PC-9 (cell line): Measurements from ENCODE around the gene ATP13A2. TPM values are rescaled to one million over a fixed set of nuclear protein-coding genes. Genes with fewer than 3 reads are reported as not detected.

Experiments
- BruUV-seq: library from RNA; stranded (reverse); fragments of 400-500 nt; replicated peaks from 2 replicates; lab custom pipeline; 2021; lab: Mats Ljungman, UMichigan
- CTCF ChIA-PET: fragments of 300-600 bp; sonication (Branson Sonifier 250); formaldehyde crosslinking; loops from one replicate; lab custom pipeline; 2022; ENCODE audit warnings: antibody characterized with exemption; lab: Charles Lee
- POLR2A ChIA-PET: fragments of 300-600 bp; sonication (Branson Sonifier 250); formaldehyde crosslinking; loops from one replicate; lab custom pipeline; 2022; ENCODE audit warnings: antibody characterized with exemption; ENCODE audit not compliant: unreplicated experiment; lab: Charles Lee
- DNase-seq, 2 experiments: peaks; one replicate each; pipeline versions ENCODE4 v3.0.0 to v3.0.0-alpha.2; 2015 to 2022; ENCODE audit warnings: mixed read lengths in 1 of 2
- H2AFZ ChIP-seq: fragments of 200-600 bp; sonication (generic); 2 replicates; pipeline ENCODE4 v1.8.1; 2017; ENCODE audit warnings: antibody characterized with exemption
- H3F3A ChIP-seq: fragments of 200-600 bp; sonication (generic); 2 replicates; pipeline ENCODE4 v1.8.1; 2017; ENCODE audit warnings: antibody characterized with exemption, mild to moderate bottlenecking, low read depth; ENCODE audit not compliant: insufficient read depth
- H3K27ac ChIP-seq: fragments of 200-600 bp; sonication (generic); 2 replicates; pipeline ENCODE4 v1.6.1; 2016; ENCODE audit warnings: mixed run types
- H3K27me3 ChIP-seq: fragments of 200-600 bp; sonication (generic); 2 replicates; pipeline ENCODE4 v1.6.1; 2016; ENCODE audit warnings: low read depth, mixed run types; ENCODE audit not compliant: insufficient read depth
- H3K36me3 ChIP-seq: fragments of 200-600 bp; sonication (generic); 2 replicates; pipeline ENCODE4 v1.6.1; 2016; ENCODE audit warnings: low read depth, mixed run types
- H3K4me1 ChIP-seq: fragments of 200-600 bp; sonication (generic); replicated peaks from 2 replicates; pipeline ENCODE4 v1.6.1; 2016; ENCODE audit warnings: mixed run types; ENCODE audit not compliant: insufficient read depth
- H3K4me2 ChIP-seq: fragments of 200-600 bp; sonication (generic); 2 replicates; pipeline ENCODE4 v1.6.1; 2017; ENCODE audit warnings: mixed run types
- H3K4me3 ChIP-seq: fragments of 200-600 bp; sonication (generic); 2 replicates; pipeline ENCODE4 v1.6.1; 2016; ENCODE audit warnings: mixed run types
- H3K79me2 ChIP-seq: fragments of 200-600 bp; sonication (generic); 2 replicates; pipeline ENCODE4 v1.6.1; 2017; ENCODE audit warnings: low read depth, mixed run types
- H3K9me2 ChIP-seq: fragments of 200-600 bp; sonication (generic); 2 replicates; pipeline ENCODE4 v1.8.1; 2017; ENCODE audit warnings: mild to moderate bottlenecking; ENCODE audit not compliant: insufficient read depth
- H3K9me3 ChIP-seq: fragments of 200-600 bp; sonication (generic); 2 replicates; pipeline ENCODE4 v1.8.1; 2016; ENCODE audit warnings: low read depth; ENCODE audit not compliant: insufficient read depth
- H4K20me1 ChIP-seq: fragments of 200-600 bp; sonication (generic); 2 replicates; pipeline ENCODE4 v1.8.1; 2017; ENCODE audit not compliant: insufficient read depth
- EZH2 ChIP-seq: fragments of 200-600 bp; sonication (generic); IDR thresholded peaks from 2 replicates; pipeline ENCODE4 v1.8.0; 2017; ENCODE audit warnings: antibody characterized with exemption, low read depth
- intact Hi-C: fragments of 100-400 bp; cut with micrococcal nuclease; formaldehyde crosslinking; loops from one replicate; pipeline ENCODE4 v1.10.0; 2022; ENCODE audit not compliant: unreplicated experiment
- total RNA-seq: library from RNA; stranded (reverse); gene quantifications from 2 replicates; pipeline ENCODE4 v1.2.3, GENCODE V29; 2021
- TF ChIP-seq, protein P1 (sequence below): fragments of 200-600 bp; sonication (generic); conservative IDR thresholded peaks from 2 replicates; pipeline ENCODE4 v1.6.1; 2017; ENCODE audit warnings: mixed run types, antibody characterized with exemption, mild to moderate bottlenecking, moderate library complexity

Gene ATP13A2
- total RNA-seq, 1 experiment from 2014 or later: 39.9 TPM

DNA sequence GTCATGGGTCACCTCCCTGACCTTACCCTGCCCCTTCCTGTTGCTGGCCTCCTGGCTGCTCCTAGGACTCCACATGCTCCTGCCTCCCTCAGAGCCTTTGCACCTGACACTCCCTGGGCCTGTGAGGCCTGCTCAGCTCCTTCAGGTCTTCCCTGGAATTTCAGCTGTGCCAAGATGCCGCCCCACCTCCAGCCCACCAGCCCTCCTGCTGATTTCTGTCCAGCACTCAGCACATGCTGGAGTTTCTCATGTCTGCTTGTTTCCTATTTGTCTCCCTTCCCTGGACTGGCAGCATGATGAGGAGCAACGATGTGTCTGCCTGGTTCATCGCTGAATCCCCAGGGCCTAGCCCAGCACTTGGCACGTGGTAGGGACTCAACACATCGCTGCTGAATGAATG, 34.4 kb downstream of the ATP13A2 start:
- Histone ChIP-seq H3K79me2 (no peaks in the 10 kb centered on the region), H3K27me3 (no peaks in the 10 kb centered on the region), H3K9me2 (no peaks in the 10 kb centered on the region), H3K27ac (no peak overlapping the region), H3K9me3 (no peaks in the 10 kb centered on the region), H4K20me1 (no peaks in the 10 kb centered on the region), H3K4me2 (no peak overlapping the region), H3K4me3 (no peak overlapping the region), H2AFZ (no peak overlapping the region), H3F3A (no peaks in the 10 kb centered on the region), H3K4me1 (no peaks in the 10 kb centered on the region), H3K36me3 (no peaks in the 10 kb centered on the region)
- DNase-seq: no peak
- BruUV-seq: no TSS peak
- no peak for TF ChIP-seq EZH2
- TF ChIP-seq, protein P1, sequence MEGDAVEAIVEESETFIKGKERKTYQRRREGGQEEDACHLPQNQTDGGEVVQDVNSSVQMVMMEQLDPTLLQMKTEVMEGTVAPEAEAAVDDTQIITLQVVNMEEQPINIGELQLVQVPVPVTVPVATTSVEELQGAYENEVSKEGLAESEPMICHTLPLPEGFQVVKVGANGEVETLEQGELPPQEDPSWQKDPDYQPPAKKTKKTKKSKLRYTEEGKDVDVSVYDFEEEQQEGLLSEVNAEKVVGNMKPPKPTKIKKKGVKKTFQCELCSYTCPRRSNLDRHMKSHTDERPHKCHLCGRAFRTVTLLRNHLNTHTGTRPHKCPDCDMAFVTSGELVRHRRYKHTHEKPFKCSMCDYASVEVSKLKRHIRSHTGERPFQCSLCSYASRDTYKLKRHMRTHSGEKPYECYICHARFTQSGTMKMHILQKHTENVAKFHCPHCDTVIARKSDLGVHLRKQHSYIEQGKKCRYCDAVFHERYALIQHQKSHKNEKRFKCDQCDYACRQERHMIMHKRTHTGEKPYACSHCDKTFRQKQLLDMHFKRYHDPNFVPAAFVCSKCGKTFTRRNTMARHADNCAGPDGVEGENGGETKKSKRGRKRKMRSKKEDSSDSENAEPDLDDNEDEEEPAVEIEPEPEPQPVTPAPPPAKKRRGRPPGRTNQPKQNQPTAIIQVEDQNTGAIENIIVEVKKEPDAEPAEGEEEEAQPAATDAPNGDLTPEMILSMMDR: no peak
- ChIA-PET POLR2A (no interaction called here), CTCF (no interaction called here)
- intact Hi-C loops: no loop called here

DNA sequence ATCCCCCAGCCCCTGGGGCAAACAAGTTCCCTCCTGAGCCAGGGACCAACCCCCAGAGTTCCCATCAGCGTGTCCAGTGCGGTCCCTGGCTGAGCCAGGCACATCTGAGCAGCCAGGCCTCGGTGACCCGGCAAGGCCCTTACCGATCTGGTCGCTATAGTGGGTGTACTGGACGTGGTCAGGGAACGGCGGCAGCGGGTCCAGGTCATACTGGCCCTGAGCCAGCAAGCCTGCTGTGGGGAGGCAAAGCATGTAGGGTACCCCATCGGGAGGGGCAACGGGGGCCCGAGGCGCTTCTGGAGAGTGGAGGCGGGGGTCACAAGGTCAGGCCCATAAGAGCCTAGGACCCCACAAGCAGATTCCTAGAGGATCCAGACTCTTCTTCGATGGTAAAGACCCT, 34.8 kb downstream of the ATP13A2 start:
- ChIA-PET CTCF (no interaction called here), POLR2A (no interaction called here)
- H3K27me3 ChIP-seq: no peaks in the 10 kb centered on the region
- no TSS peak for BruUV-seq
- H3K9me2 ChIP-seq: no peaks in the 10 kb centered on the region
- H3K4me1 ChIP-seq: no peaks in the 10 kb centered on the region
- H2AFZ ChIP-seq: no peak overlapping the region
- no peak overlapping the region for H3K27ac ChIP-seq
- no peaks in the 10 kb centered on the region for H3F3A ChIP-seq
- TF ChIP-seq EZH2: no peak
- TF ChIP-seq, protein P1: no peak
- intact Hi-C loops: no loop called here
- no peak overlapping the region for H3K4me2 ChIP-seq
- no peaks in the 10 kb centered on the region for H3K79me2 ChIP-seq
- no peaks in the 10 kb centered on the region for H3K36me3 ChIP-seq
- no peak overlapping the region for H3K4me3 ChIP-seq
- no peaks in the 10 kb centered on the region for H3K9me3 ChIP-seq
- H4K20me1 ChIP-seq: no peaks in the 10 kb centered on the region
- no peak for DNase-seq

DNA sequence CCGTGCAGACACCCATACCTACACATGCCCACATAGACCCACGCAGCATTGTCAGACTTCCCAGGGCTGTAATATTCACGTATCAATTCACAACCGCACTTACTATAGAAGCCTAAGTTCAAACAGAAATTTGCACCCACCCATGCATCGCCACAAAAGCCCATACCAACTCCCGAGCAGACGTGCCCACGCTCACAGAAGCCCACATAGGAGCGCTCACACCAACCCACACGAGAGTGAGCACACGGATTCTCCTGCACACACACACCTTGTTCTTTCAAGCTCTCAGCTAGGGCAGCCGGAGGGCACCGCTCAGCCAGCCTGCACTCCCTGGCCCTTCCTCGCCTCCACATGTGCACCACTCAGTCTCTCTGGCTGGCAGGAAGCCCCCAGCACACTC, 35.9 kb downstream of the ATP13A2 start:
- intact Hi-C loops: no loop called here
- no TSS peak for BruUV-seq
- Histone ChIP-seq H2AFZ (no peak overlapping the region), H3K4me3 (no peak overlapping the region), H3K27ac (no peak overlapping the region), H3F3A (no peaks in the 10 kb centered on the region), H3K9me3 (no peaks in the 10 kb centered on the region), H3K4me1 (no peaks in the 10 kb centered on the region), H4K20me1 (no peaks in the 10 kb centered on the region), H3K36me3 (no peaks in the 10 kb centered on the region), H3K27me3 (no peaks in the 10 kb centered on the region), H3K4me2 (no peak overlapping the region), H3K9me2 (no peaks in the 10 kb centered on the region), H3K79me2 (no peaks in the 10 kb centered on the region)
- TF ChIP-seq, protein P1: no peak
- TF ChIP-seq EZH2: no peak
- ChIA-PET CTCF (no interaction called here), POLR2A (no interaction called here)
- DNase-seq: no peak
